Measurements from ENCODE around the gene ZNF689. TPM values are rescaled to one million over a fixed set of nuclear protein-coding genes. Genes with fewer than 3 reads are reported as not detected.

Gene ZNF689
- polyA plus RNA-seq = 10.6 and 13.9 TPM in 2 replicates
- polyA minus RNA-seq = 20.1 and 20.2 TPM in 2 replicates

DNA sequence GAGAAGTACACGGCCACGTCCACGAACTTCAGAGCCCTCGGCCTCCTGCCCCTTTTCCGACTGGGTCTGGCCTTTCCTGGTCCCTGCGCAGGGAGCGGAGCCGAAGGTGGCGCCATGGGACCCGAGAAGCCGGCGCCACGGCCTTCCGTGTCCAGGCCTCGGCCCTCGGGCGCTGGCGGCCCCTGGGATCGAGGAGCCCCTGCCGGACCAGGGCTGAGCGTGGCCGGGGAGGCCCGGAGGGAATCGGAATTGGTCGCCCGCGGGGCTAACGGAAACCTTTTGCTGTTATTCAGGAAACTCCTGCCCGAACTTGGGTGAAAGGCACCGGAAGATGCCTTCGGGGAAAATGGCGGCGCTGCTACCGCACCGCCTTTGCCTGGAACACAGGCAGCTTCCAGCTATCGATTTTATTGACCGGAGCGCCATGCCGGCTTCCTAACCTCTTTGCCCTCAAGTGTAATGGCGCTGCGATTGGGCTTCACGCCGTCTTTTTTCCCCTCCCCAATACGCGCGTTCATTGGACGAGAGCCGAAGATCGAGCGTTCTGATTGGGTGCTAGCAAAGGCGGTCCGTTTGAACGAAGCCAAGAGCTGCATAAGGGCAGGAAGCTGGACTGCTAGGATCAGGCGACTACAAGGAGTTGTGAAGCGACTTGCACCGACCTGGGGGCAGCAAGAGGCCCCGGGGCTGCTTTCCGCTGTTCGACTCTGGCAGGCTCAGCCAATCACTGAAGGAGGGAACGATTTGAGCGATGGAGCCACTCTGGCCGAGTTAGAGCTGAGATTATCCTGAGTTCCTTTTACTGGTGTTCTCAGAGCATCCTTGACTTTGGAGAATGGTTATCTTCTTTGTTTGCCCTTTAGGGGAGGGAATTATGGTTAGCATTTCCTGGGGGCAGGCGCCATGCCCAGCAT lies at the start of gene ZNF689:
Gene ZNF689 (minus strand): TSS at position 464 of the 914 bp plus-strand sequence. CDS start 348 bp downstream, at position 116.
- Histone ChIP-seq H2AFZ (ENCODE audit: low read depth, low read length) (peak within 1 kb of the TSS; percentile 100), H4K20me1 (ENCODE audit: insufficient read depth) (no peaks in the 10 kb centered on the region), H3K27me3 (ENCODE audit: insufficient read depth, low read depth, low read length) (no peaks in the 10 kb centered on the region), H3F3A (ENCODE audit: insufficient read depth, low read length, poor library complexity, severe bottlenecking) (no peaks in the 10 kb centered on the region), H3K27ac (ENCODE audit: low read length) (peak within 1 kb of the TSS; percentile 90), H3K79me2 (replicated peaks; ENCODE audit: insufficient read depth, low read length) (peaks cover 10% of the 10 kb centered on the region), H3K9me3 (ENCODE audit: low read length) (no peaks in the 10 kb centered on the region), H3K9ac (ENCODE audit: low read length) (peak within 1 kb of the TSS; percentile 96), H3K36me3 (ENCODE audit: insufficient read depth, low read length) (no peaks in the 10 kb centered on the region), H3K4me3 (ENCODE audit: low read length) (peak within 1 kb of the TSS; percentile 97), H3K9me2 (ENCODE audit: insufficient read depth, low read length) (no peaks in the 10 kb centered on the region), H3K4me2 (ENCODE audit: low read length) (peak within 1 kb of the TSS; percentile 84)
- TF ChIP-seq EZH2 (IDR thresholded peaks at IDR 0.05; ENCODE audit: borderline replicate concordance, insufficient read depth, low read length, poor library complexity, severe bottlenecking) = no peak
- TF ChIP-seq EP300 (conservative IDR thresholded peaks at IDR 0.05; ENCODE audit: poor library complexity, severe bottlenecking) = peak; percentile 26
- peak; percentile 70 for TF ChIP-seq POLR2AphosphoS5 (IDR thresholded peaks at IDR 0.05)
- TF ChIP-seq, protein P1, sequence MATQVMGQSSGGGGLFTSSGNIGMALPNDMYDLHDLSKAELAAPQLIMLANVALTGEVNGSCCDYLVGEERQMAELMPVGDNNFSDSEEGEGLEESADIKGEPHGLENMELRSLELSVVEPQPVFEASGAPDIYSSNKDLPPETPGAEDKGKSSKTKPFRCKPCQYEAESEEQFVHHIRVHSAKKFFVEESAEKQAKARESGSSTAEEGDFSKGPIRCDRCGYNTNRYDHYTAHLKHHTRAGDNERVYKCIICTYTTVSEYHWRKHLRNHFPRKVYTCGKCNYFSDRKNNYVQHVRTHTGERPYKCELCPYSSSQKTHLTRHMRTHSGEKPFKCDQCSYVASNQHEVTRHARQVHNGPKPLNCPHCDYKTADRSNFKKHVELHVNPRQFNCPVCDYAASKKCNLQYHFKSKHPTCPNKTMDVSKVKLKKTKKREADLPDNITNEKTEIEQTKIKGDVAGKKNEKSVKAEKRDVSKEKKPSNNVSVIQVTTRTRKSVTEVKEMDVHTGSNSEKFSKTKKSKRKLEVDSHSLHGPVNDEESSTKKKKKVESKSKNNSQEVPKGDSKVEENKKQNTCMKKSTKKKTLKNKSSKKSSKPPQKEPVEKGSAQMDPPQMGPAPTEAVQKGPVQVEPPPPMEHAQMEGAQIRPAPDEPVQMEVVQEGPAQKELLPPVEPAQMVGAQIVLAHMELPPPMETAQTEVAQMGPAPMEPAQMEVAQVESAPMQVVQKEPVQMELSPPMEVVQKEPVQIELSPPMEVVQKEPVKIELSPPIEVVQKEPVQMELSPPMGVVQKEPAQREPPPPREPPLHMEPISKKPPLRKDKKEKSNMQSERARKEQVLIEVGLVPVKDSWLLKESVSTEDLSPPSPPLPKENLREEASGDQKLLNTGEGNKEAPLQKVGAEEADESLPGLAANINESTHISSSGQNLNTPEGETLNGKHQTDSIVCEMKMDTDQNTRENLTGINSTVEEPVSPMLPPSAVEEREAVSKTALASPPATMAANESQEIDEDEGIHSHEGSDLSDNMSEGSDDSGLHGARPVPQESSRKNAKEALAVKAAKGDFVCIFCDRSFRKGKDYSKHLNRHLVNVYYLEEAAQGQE (IDR thresholded peaks at IDR 0.05; ENCODE audit: borderline replicate concordance) = peak; percentile 81
- TF ChIP-seq CTCF (IDR thresholded peaks at IDR 0.05; ENCODE audit: poor library complexity, severe bottlenecking) = peak; percentile 44
- peak; percentile 37 for TF ChIP-seq RAD21 (conservative IDR thresholded peaks at IDR 0.05)
- TF ChIP-seq MXI1 (conservative IDR thresholded peaks at IDR 0.05; ENCODE audit: poor library complexity, severe bottlenecking) = peak; percentile 86
- TF ChIP-seq TAF1 (IDR thresholded peaks at IDR 0.05; ENCODE audit: low read depth) = peak; percentile 70
- peak; percentile 30 for TF ChIP-seq SMC3 (conservative IDR thresholded peaks at IDR 0.05; ENCODE audit: poor library complexity)

DNA sequence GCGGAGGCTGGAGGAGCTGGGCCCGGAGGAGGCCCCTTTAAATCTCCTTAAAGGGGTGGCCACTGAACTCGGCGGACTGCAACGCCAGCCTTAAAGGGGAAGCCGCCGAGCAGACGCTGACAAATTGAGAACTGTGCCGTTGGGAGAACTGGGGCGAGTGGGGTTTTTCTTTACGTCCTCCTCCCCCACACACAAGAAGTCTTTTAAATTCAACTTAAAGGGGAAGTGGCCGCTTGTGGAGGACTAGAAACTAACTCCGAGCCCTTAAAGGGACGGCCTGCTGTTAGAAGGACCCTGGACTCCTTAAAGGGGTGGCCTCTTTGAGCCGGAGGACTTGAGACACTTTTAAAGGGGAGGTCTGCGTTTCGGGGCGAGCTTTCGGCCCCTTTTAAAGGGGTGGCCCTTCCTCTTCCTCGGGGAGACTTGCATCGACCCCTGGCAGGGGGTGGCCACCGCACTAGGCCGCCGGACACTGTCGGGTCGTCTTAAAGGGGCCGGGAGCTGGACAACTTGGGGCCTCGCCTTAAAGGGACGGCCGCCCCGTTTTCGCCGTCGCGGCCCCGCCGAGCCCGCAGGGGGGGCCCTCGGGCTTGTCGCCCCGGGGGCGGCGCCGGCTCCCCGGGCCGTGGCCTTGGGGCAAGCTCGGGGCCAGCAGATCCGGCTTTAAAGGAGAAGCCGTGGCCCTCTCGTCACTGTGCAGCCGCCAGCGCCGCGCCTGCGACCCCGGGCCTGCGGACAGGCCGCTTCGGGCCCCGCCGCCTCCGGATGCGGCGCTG lies 48.7 kb upstream of the ZNF689 start:
- H3K9me2 ChIP-seq (ENCODE audit: insufficient read depth, low read length) = no peaks in the 10 kb centered on the region
- no peaks in the 10 kb centered on the region for H3K27me3 ChIP-seq (ENCODE audit: insufficient read depth, low read depth, low read length)
- H3K4me3 ChIP-seq (ENCODE audit: low read length) = peak overlapping the region; percentile 94
- peak overlapping the region; percentile 93 for H3K9ac ChIP-seq (ENCODE audit: low read length)
- H3K36me3 ChIP-seq (ENCODE audit: insufficient read depth, low read length) = peaks cover 8% of the 10 kb centered on the region
- peaks cover 6% of the 10 kb centered on the region for H3F3A ChIP-seq (ENCODE audit: insufficient read depth, low read length, poor library complexity, severe bottlenecking)
- TF ChIP-seq EP300 (conservative IDR thresholded peaks at IDR 0.05; ENCODE audit: poor library complexity, severe bottlenecking) = peak; percentile 5
- peak; percentile 50 for TF ChIP-seq CTCF (IDR thresholded peaks at IDR 0.05; ENCODE audit: poor library complexity, severe bottlenecking)
- peak; percentile 43 for TF ChIP-seq MXI1 (conservative IDR thresholded peaks at IDR 0.05; ENCODE audit: poor library complexity, severe bottlenecking)
- no peak for TF ChIP-seq POLR2AphosphoS5 (IDR thresholded peaks at IDR 0.05)
- peak; percentile 24 for TF ChIP-seq TAF1 (IDR thresholded peaks at IDR 0.05; ENCODE audit: low read depth)
- TF ChIP-seq EZH2 (IDR thresholded peaks at IDR 0.05; ENCODE audit: borderline replicate concordance, insufficient read depth, low read length, poor library complexity, severe bottlenecking) = no peak
- TF ChIP-seq SMC3 (conservative IDR thresholded peaks at IDR 0.05; ENCODE audit: poor library complexity) = peak; percentile 40
- H3K9me3 ChIP-seq (ENCODE audit: low read length) = no peaks in the 10 kb centered on the region
- peak overlapping the region; percentile 36 for H2AFZ ChIP-seq (ENCODE audit: low read depth, low read length)
- no peaks in the 10 kb centered on the region for H4K20me1 ChIP-seq (ENCODE audit: insufficient read depth)
- peaks cover 39% of the 10 kb centered on the region for H3K79me2 ChIP-seq (replicated peaks; ENCODE audit: insufficient read depth, low read length)
- no peak overlapping the region for H3K4me2 ChIP-seq (ENCODE audit: low read length)
- H3K27ac ChIP-seq (ENCODE audit: low read length) = peak overlapping the region; percentile 97
